OCI-LY3 (cell line): ENCODE measurements around the gene AFF2.

ENCODE experiments used
- H2AFZ ChIP-seq: fragments of 200-600, 300-600 bp; shearing (Covaris generic); 2 replicates; pipeline ENCODE4 v1.6.0; 2014; ENCODE audit warnings: antibody characterized with exemption, low read depth, low read length
- H3K27ac ChIP-seq: fragments of 200-600, 300-600 bp; sonication (generic); 2 replicates; pipeline ENCODE4 v1.5.1; 2014; ENCODE audit warnings: mild to moderate bottlenecking, low read length, moderate library complexity, mixed read lengths
- H3K27me3 ChIP-seq: fragments of 200-600, 300-600 bp; sonication (generic); 2 replicates; pipeline ENCODE4 v1.6.1; 2014; ENCODE audit warnings: low read depth, low read length, mixed read lengths
- H3K36me3 ChIP-seq: fragments of 200-600, 300-600 bp; sonication (generic); replicated peaks from 2 replicates; pipeline ENCODE3; 2014; ENCODE audit warnings: low read depth, low read length, mixed read lengths
- H3K4me1 ChIP-seq: fragments of 300-600, 200-600 bp; sonication (generic); 2 replicates; pipeline ENCODE4 v1.6.1; 2014; ENCODE audit warnings: low read length, mixed read lengths
- H3K4me2 ChIP-seq: fragments of 200-600, 300-600 bp; sonication (generic); 2 replicates; pipeline ENCODE4 v1.6.1; 2014; ENCODE audit warnings: low read length, mixed read lengths
- H3K4me3 ChIP-seq: fragments of 300-600, 200-600 bp; sonication (generic); 2 replicates; pipeline ENCODE4 v1.5.1; 2014; ENCODE audit warnings: antibody characterized with exemption, mild to moderate bottlenecking, low read length, moderate library complexity
- H3K79me2 ChIP-seq: fragments of 300-600, 200-600 bp; shearing (Covaris generic); 2 replicates; pipeline ENCODE4 v1.6.1; 2014; ENCODE audit warnings: mild to moderate bottlenecking, low read length, mixed read lengths
- H3K9ac ChIP-seq: fragments of 300-600, 200-600 bp; shearing (Covaris generic); 2 replicates; pipeline ENCODE4 v1.6.0; 2014; ENCODE audit warnings: mild to moderate bottlenecking, low read length, moderate library complexity
- H3K9me3 ChIP-seq: fragments of 200-600, 300-600 bp; shearing (Covaris generic); 2 replicates; pipeline ENCODE4 v1.6.1; 2014; ENCODE audit warnings: low read length, mixed read lengths; ENCODE audit not compliant: insufficient read depth
- H4K20me1 ChIP-seq: fragments of 200-600, 300-600 bp; sonication (generic); 2 replicates; pipeline ENCODE4 v1.6.1; 2016; ENCODE audit warnings: low read length, mixed read lengths; ENCODE audit not compliant: insufficient read depth
- EZH2phosphoT487 ChIP-seq: fragments of 200-600 bp; shearing (Covaris generic); IDR thresholded peaks from 2 replicates; pipeline ENCODE4 v1.6.1; 2018; ENCODE audit warnings: antibody characterized with exemption, mixed run types, low read depth
- TF ChIP-seq, protein P1 (sequence below): fragments of 200-600, 300-600 bp; sonication (generic); IDR thresholded peaks from 2 replicates; pipeline ENCODE4 v1.5.1; 2014; ENCODE audit warnings: antibody characterized with exemption, low read length, low read depth

The AFF2 gene

GRCh38 chrX:148610328-148610698, 109.9 kb downstream of the AFF2 start:
- 0 out of 2 replicates have a peak, but pooled peaks cover 4% of the 10 kb centered on the region for H3K9me3 ChIP-seq
- H4K20me1 ChIP-seq: no peaks in the 10 kb centered on the region
- H3K4me2 ChIP-seq: peak overlapping the region; percentile 73
- H3K4me3 ChIP-seq: peak overlapping the region; percentile 72
- peak overlapping the region; percentile 64 for H3K27ac ChIP-seq
- no peak for TF ChIP-seq EZH2phosphoT487
- TF ChIP-seq, protein P1, sequence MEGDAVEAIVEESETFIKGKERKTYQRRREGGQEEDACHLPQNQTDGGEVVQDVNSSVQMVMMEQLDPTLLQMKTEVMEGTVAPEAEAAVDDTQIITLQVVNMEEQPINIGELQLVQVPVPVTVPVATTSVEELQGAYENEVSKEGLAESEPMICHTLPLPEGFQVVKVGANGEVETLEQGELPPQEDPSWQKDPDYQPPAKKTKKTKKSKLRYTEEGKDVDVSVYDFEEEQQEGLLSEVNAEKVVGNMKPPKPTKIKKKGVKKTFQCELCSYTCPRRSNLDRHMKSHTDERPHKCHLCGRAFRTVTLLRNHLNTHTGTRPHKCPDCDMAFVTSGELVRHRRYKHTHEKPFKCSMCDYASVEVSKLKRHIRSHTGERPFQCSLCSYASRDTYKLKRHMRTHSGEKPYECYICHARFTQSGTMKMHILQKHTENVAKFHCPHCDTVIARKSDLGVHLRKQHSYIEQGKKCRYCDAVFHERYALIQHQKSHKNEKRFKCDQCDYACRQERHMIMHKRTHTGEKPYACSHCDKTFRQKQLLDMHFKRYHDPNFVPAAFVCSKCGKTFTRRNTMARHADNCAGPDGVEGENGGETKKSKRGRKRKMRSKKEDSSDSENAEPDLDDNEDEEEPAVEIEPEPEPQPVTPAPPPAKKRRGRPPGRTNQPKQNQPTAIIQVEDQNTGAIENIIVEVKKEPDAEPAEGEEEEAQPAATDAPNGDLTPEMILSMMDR: no peak
- no peaks in the 10 kb centered on the region for H3K27me3 ChIP-seq
- no peak overlapping the region for H2AFZ ChIP-seq
- no peaks in the 10 kb centered on the region for H3K36me3 ChIP-seq
- peak overlapping the region; percentile 11; the same call in 1 of the 2 replicates for H3K9ac ChIP-seq
- H3K79me2 ChIP-seq: no peaks in the 10 kb centered on the region
- peaks cover 42% of the 10 kb centered on the region for H3K4me1 ChIP-seq

- Histone ChIP-seq H3K36me3 (no peaks in the 10 kb centered on the region), H3K79me2 (no peaks in the 10 kb centered on the region), H3K4me2 (peak overlapping the region; percentile 38; the same call in 1 of the 2 replicates), H3K4me3 (no peak overlapping the region), H3K27ac (no peak overlapping the region), H2AFZ (no peak overlapping the region), H3K9ac (no peak overlapping the region), H3K27me3 (no peaks in the 10 kb centered on the region), H3K9me3 (0 out of 2 replicates have a peak, but pooled peaks cover 4% of the 10 kb centered on the region), H3K4me1 (peaks cover 35% of the 10 kb centered on the region), H4K20me1 (no peaks in the 10 kb centered on the region)
- TF ChIP-seq, protein P1: no peak
- TF ChIP-seq EZH2phosphoT487: no peak
Measured at GRCh38 chrX:148611993-148612392, 111.6 kb downstream of the AFF2 start.

DNA sequence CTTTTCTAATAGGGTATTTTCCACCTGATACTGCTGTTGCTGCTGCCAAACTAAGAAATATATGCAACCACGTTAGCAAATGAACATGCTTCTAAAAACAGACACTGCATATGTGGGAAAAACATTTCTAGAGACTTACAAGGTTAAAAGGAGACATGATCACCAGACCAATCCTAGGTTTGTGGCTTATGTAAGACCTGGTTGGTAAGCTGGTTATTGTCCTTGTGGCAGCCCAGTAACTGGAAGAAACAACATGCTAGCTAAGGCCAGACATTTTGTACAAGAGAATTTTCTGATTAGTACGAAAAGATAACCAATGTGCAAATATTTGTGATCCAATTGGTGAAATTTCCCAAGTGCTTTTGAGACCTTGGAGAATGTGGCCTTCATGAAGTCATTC, 112.0 kb downstream of the AFF2 start:
- Histone ChIP-seq H3K36me3 (no peaks in the 10 kb centered on the region), H3K27me3 (no peaks in the 10 kb centered on the region), H3K4me2 (0 out of 2 replicates have a peak overlapping the region, but pooled peaks have one; percentile 38), H3K9ac (no peak overlapping the region), H3K9me3 (no peaks in the 10 kb centered on the region), H3K79me2 (no peaks in the 10 kb centered on the region), H3K4me3 (no peak overlapping the region), H4K20me1 (no peaks in the 10 kb centered on the region), H3K27ac (no peak overlapping the region), H3K4me1 (peaks cover 34% of the 10 kb centered on the region), H2AFZ (no peak overlapping the region)
- TF ChIP-seq EZH2phosphoT487: no peak
- TF ChIP-seq, protein P1: no peak

DNA sequence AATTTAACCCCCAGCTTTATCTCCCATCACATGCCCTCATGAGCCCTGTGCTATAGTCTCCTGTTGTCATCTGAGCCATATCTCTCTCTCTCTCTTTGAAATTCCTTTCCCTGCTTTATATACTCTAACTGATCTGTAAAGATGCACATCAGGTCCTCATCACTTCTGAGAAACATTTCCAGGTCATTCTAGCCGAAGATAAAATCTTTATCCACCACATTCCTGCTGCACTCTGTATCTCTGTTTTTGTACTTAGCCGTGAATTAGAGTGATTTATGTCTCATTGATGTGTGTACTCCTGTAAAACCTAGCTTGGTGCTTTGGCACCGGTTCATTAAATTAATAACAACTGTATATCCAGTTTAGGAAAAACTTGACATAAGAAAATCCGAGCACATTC, 113.2 kb downstream of the AFF2 start:
- H3K27ac ChIP-seq: no peak overlapping the region
- H3K36me3 ChIP-seq: no peaks in the 10 kb centered on the region
- no peaks in the 10 kb centered on the region for H3K27me3 ChIP-seq
- no peaks in the 10 kb centered on the region for H3K9me3 ChIP-seq
- H2AFZ ChIP-seq: no peak overlapping the region
- no peaks in the 10 kb centered on the region for H3K79me2 ChIP-seq
- H3K4me1 ChIP-seq: peaks cover 34% of the 10 kb centered on the region
- H4K20me1 ChIP-seq: no peaks in the 10 kb centered on the region
- no peak overlapping the region for H3K4me3 ChIP-seq
- no peak overlapping the region for H3K9ac ChIP-seq
- TF ChIP-seq, protein P1: no peak
- no peak for TF ChIP-seq EZH2phosphoT487
- no peak overlapping the region for H3K4me2 ChIP-seq
